SJCRH30 (cell line): ENCODE results near the gene NOL4L. TPM values are rescaled to one million over a fixed set of nuclear protein-coding genes. Genes with fewer than 3 reads are reported as not detected.

Experiments used
- DNase-seq, 2 experiments: peaks; one replicate each; pipeline ENCODE4 v3.0.0-alpha.2; 2015 to 2020
- H3K27ac ChIP-seq: fragments of 250-450 bp; sonication (Bioruptor Pico); 2 replicates; pipeline ENCODE4 v1.5.1; 2020; ENCODE audit warnings: mild to moderate bottlenecking, moderate library complexity
- H3K27me3 ChIP-seq: fragments of 250-450 bp; sonication (Bioruptor Pico); 2 replicates; pipeline ENCODE4 v1.5.1; 2020; ENCODE audit warnings: mild to moderate bottlenecking, moderate library complexity
- H3K36me3 ChIP-seq: fragments of 250-450 bp; sonication (Bioruptor Pico); 2 replicates; pipeline ENCODE4 v1.5.1; 2020; ENCODE audit warnings: mild to moderate bottlenecking, moderate library complexity
- H3K4me1 ChIP-seq: fragments of 250-450 bp; sonication (Bioruptor Pico); 2 replicates; pipeline ENCODE4 v1.5.1; 2020; ENCODE audit warnings: mild to moderate bottlenecking, moderate library complexity
- H3K4me3 ChIP-seq: fragments of 250-450 bp; sonication (Bioruptor Pico); 2 replicates; pipeline ENCODE4 v1.5.1; 2020; ENCODE audit warnings: mild to moderate bottlenecking, moderate library complexity
- H3K9me3 ChIP-seq: fragments of 250-450 bp; sonication (Bioruptor Pico); replicated peaks from 2 replicates; pipeline ENCODE4 v1.5.1; 2020; ENCODE audit warnings: mild to moderate bottlenecking, moderate library complexity
- total RNA-seq: library from RNA; depleted of rRNA; stranded (reverse); fragments of >200 nt; shearing (Covaris generic); gene quantifications from 2 replicates; pipeline ENCODE4 v1.2.3, GENCODE V29; 2014

Gene NOL4L
- total RNA-seq, 1 experiment from 2014 or later, result 2.4 TPM

- no peak for DNase-seq
- peaks cover 18% of the 10 kb centered on the region for H3K27me3 ChIP-seq
- no peak overlapping the region for H3K4me3 ChIP-seq
These were observed 36.9 kb upstream of the NOL4L start for GRCh38 chr20:32621891-32622584.

GRCh38 chr20:32621071-32621890 lies 36.1 kb upstream of the NOL4L start:
- peaks cover 16% of the 10 kb centered on the region for H3K27me3 ChIP-seq
- DNase-seq, result no peak
- H3K9me3 ChIP-seq, result no peaks in the 10 kb centered on the region
- no peak overlapping the region for H3K4me3 ChIP-seq
- H3K27ac ChIP-seq, result no peak overlapping the region
- no peaks in the 10 kb centered on the region for H3K4me1 ChIP-seq
- no peaks in the 10 kb centered on the region for H3K36me3 ChIP-seq

More at GRCh38 chr20:32621891-32622584, 36.9 kb upstream of the NOL4L start:
- Histone ChIP-seq H3K36me3 (no peaks in the 10 kb centered on the region), H3K27ac (no peak overlapping the region), H3K4me1 (no peaks in the 10 kb centered on the region; the same call in 1 of the 2 replicates), H3K9me3 (no peaks in the 10 kb centered on the region)

GRCh38 chr20:32619586-32619985 lies 34.5 kb upstream of the NOL4L start:
- Histone ChIP-seq H3K27me3 (peaks cover 15% of the 10 kb centered on the region), H3K9me3 (no peaks in the 10 kb centered on the region), H3K4me3 (no peak overlapping the region), H3K4me1 (no peaks in the 10 kb centered on the region), H3K36me3 (no peaks in the 10 kb centered on the region), H3K27ac (no peak overlapping the region)
- DNase-seq, result no peak

GRCh38 chr20:32614772-32615171 lies 29.6 kb upstream of the NOL4L start:
- Histone ChIP-seq H3K36me3 (no peaks in the 10 kb centered on the region), H3K27me3 (peaks cover 30% of the 10 kb centered on the region), H3K27ac (no peak overlapping the region), H3K9me3 (no peaks in the 10 kb centered on the region), H3K4me3 (no peak overlapping the region), H3K4me1 (no peaks in the 10 kb centered on the region)
- DNase-seq, result no peak

- DNase-seq, result no peak
- H3K27ac ChIP-seq, result no peak overlapping the region
- H3K4me3 ChIP-seq, result no peak overlapping the region
- H3K36me3 ChIP-seq, result no peaks in the 10 kb centered on the region
- H3K4me1 ChIP-seq, result no peaks in the 10 kb centered on the region
- peaks cover 34% of the 10 kb centered on the region for H3K27me3 ChIP-seq
- H3K9me3 ChIP-seq, result no peaks in the 10 kb centered on the region
These were observed 29.2 kb upstream of the NOL4L start for GRCh38 chr20:32614303-32614702.

- H3K27me3 ChIP-seq, result peaks cover 39% of the 10 kb centered on the region
These were observed 28.3 kb upstream of the NOL4L start for GRCh38 chr20:32613192-32614053.

GRCh38 chr20:32612351-32613191 lies 27.4 kb upstream of the NOL4L start:
- DNase-seq, result no peak
- Histone ChIP-seq H3K36me3 (no peaks in the 10 kb centered on the region), H3K4me3 (no peak overlapping the region), H3K9me3 (no peaks in the 10 kb centered on the region), H3K4me1 (no peaks in the 10 kb centered on the region), H3K27me3 (peaks cover 48% of the 10 kb centered on the region), H3K27ac (no peak overlapping the region)

More at GRCh38 chr20:32613192-32614053, 28.3 kb upstream of the NOL4L start:
- Histone ChIP-seq H3K4me1 (no peaks in the 10 kb centered on the region), H3K36me3 (no peaks in the 10 kb centered on the region), H3K27ac (no peak overlapping the region), H3K9me3 (no peaks in the 10 kb centered on the region), H3K4me3 (no peak overlapping the region)
- no peak for DNase-seq

- H3K27me3 ChIP-seq, result peaks cover 55% of the 10 kb centered on the region
- no peak for DNase-seq
These were observed 26.7 kb upstream of the NOL4L start for GRCh38 chr20:32611868-32612267.

GRCh38 chr20:32611286-32611685 lies 26.2 kb upstream of the NOL4L start:
- H3K4me3 ChIP-seq, result no peak overlapping the region
- peaks cover 55% of the 10 kb centered on the region for H3K27me3 ChIP-seq
- H3K4me1 ChIP-seq, result no peaks in the 10 kb centered on the region
- H3K27ac ChIP-seq, result no peak overlapping the region
- no peaks in the 10 kb centered on the region for H3K9me3 ChIP-seq
- no peaks in the 10 kb centered on the region for H3K36me3 ChIP-seq
- DNase-seq, result no peak

More at GRCh38 chr20:32611868-32612267, 26.7 kb upstream of the NOL4L start:
- Histone ChIP-seq H3K4me3 (no peak overlapping the region), H3K36me3 (no peaks in the 10 kb centered on the region), H3K27ac (no peak overlapping the region), H3K9me3 (no peaks in the 10 kb centered on the region), H3K4me1 (no peaks in the 10 kb centered on the region)

- H3K4me3 ChIP-seq, result no peak overlapping the region
- H3K27ac ChIP-seq, result no peak overlapping the region
- DNase-seq, result peak in 1 of 2 experiments; percentile 35
- H3K4me1 ChIP-seq, result no peaks in the 10 kb centered on the region
- H3K36me3 ChIP-seq, result no peaks in the 10 kb centered on the region
- peaks cover 59% of the 10 kb centered on the region for H3K27me3 ChIP-seq
- H3K9me3 ChIP-seq, result no peaks in the 10 kb centered on the region
These were observed 25.5 kb upstream of the NOL4L start for GRCh38 chr20:32610472-32611218.

GRCh38 chr20:32609993-32610392 lies 24.9 kb upstream of the NOL4L start:
- Histone ChIP-seq H3K36me3 (no peaks in the 10 kb centered on the region), H3K4me3 (no peak overlapping the region), H3K9me3 (no peaks in the 10 kb centered on the region), H3K27ac (no peak overlapping the region), H3K4me1 (no peaks in the 10 kb centered on the region), H3K27me3 (peaks cover 66% of the 10 kb centered on the region)
- DNase-seq, result no peak

GRCh38 chr20:32609111-32609773 lies 24.1 kb upstream of the NOL4L start:
- Histone ChIP-seq H3K4me1 (no peaks in the 10 kb centered on the region), H3K9me3 (no peaks in the 10 kb centered on the region), H3K27me3 (peaks cover 73% of the 10 kb centered on the region), H3K4me3 (no peak overlapping the region), H3K27ac (no peak overlapping the region), H3K36me3 (no peaks in the 10 kb centered on the region)
- DNase-seq, result no peak

- H3K9me3 ChIP-seq, result no peaks in the 10 kb centered on the region
- no peak overlapping the region for H3K4me3 ChIP-seq
- H3K27ac ChIP-seq, result no peak overlapping the region
- no peak for DNase-seq
- no peaks in the 10 kb centered on the region for H3K4me1 ChIP-seq
- peaks cover 79% of the 10 kb centered on the region for H3K27me3 ChIP-seq
- H3K36me3 ChIP-seq, result no peaks in the 10 kb centered on the region
These were observed 23.5 kb upstream of the NOL4L start for GRCh38 chr20:32608664-32609015.
